ENCODE results near the gene OR5K2.

Gene OR5K2

DNA sequence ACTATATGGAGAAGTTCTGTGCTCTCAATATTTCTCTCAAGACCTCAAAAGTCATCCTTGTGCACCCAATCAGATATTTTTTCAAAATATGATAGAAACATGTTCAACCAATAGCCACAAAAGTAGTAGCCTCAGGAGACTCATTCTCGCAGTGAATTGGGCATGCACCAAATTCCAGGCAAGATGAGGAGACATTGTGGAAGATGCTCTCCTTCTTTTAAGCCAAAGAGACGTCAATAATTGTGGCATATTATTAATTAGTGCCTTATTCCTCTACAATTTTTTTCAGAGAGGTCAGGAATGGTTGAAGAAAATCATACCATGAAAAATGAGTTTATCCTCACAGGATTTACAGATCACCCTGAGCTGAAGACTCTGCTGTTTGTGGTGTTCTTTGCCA lies at the start of gene OR5K2:
Gene OR5K2 (plus strand): TSS at position 301 of the 400 bp plus-strand sequence. CDS start 0 bp downstream, at position 301.
- no peak for DNase-seq

DNA sequence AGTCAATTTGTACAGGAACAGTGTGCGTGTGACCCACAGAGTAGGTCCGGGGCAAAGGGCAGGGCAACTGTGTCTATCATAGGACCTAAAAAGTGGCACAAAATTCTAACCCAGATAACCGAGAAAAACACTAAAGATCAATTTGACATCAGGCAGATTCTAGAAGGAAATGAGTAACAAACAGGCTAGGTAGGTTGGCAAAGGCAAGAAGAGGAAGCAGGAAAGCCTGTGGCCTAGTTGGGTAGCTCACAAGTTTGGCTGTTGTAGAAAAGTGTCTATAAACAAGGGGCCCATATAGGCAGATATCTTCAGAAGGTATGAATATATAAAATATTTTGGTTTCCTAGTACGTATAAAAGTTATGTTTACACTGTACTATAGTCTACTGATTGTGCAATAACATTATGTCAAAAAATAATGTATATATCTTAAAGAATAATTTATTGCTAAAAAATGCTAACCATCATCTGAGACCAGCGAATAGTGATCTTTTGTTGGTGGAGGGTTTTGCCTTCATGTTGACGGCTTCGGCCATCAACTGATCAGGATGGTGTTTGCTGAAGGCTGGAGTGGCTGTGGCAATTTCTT lies 47.8 kb upstream of the OR5K2 start:
- DNase-seq = no peak

DNA sequence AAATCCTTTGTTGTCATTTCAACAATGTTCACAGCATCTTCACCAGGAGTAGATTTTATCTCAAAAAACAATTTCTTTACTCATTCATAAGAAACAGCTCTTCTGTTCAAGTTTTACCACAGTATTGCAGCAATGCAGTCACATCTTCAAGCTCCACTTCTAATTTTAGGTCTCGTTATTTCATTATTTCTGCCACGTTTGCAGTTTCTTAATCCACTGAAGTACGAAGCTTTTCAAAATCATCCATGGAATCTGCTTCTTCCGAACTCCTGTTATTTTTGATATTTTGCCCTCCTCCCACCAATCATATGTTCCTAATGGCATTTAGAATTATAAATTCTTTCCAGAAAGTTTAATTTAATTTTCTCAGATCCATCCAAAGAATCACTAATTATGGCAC lies 47.1 kb upstream of the OR5K2 start:
- DNase-seq = no peak

DNA sequence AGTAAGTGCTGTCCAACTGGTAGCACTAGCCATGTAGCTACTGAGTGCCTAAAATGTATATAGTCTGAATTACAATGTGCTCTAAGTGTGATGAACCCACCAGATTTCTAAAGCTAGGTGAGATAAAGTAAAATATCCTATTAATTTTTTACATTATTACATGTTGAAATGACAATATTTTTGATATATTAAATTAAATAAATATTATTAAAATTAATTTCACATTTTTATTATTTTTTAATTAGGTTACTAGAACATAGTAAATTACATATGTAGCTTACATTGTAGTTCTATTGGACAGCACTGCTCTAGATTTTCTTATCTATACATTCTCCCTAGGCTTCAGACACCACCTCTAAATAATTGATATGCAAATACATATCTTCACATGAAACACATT lies 43.7 kb upstream of the OR5K2 start:
- no peak for DNase-seq

DNA sequence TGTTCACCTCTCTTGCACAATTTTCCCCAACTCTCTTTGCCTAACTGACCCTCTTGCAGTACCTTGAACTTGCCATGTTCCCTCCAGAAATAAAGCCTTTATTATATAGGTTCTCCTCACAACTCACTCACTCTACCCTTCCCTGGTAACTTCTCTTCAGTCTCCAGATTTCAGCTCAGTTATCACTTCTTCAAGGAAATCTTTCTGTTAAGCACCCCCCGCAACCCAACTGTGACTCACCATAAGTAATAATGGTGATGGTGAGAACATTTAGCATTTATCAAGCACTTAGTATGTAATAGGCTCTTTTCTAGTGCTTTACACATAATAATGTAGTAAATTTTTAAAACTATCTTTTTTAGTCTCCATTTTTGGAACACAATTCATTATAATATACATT lies 42.6 kb upstream of the OR5K2 start:
- no peak for DNase-seq

DNA sequence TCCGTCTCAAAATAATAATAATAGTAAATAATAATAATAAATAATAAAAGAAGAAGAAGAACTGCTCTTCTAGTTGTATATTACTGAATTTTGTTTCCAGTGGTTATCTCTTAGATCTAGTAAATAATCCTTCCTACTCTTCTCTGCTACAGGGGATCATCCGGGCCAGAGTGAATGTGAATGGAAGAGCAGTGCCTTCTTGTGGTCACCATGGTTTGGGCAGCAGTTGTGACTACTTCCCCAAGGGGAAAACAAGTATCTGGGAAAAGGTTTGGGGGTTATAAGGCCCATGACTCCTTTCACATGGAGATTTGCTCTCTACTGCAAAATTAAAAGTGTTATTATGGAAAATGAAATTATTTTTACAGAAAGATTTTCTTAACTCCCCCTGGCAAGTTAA lies 39.9 kb upstream of the OR5K2 start:
- DNase-seq = no peak

DNA sequence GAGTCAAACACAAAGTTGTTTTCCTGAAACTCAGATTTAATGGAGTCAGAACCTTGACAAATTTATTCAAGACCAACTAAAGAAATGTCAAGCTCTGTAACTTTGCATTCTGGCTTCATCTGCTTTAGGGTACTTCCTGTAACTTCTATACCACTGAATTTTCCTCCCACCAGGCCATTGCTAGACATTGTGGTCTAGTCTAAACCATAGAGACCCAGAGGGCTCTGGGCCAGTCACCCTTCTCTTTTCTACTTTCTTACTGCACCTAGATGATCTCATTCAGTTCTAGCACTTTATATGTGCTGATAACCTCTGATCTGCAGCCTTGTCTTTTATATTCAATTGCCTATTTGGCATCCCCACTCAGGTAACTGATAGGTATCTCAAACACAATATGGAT lies 37.3 kb upstream of the OR5K2 start:
- no peak for DNase-seq

DNA sequence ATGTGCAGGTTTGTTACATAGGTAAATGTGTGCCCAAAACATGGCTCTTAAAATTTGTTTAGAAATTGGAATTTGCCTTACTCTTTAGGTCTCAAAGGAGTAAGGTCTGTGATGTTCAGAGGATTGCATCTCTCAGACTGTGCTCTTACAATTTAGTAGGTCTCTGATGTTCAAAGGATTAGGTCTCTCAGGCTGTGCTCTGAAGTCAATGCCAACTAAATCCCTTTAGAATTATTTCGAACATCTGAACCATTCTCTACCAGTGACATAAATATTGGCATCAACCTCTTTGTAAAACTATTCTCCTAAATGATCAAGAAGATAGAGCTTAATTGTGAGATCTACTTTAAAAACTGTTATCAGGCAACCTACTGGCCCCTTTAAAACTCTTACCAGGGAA lies 34.6 kb upstream of the OR5K2 start, which contains the start of gene OR5K1:
Gene OR5K1 (plus strand): TSS at position 301 of the 400 bp plus-strand sequence. CDS start 6,376 bp downstream, outside the sequence.
- no peak for DNase-seq

DNA sequence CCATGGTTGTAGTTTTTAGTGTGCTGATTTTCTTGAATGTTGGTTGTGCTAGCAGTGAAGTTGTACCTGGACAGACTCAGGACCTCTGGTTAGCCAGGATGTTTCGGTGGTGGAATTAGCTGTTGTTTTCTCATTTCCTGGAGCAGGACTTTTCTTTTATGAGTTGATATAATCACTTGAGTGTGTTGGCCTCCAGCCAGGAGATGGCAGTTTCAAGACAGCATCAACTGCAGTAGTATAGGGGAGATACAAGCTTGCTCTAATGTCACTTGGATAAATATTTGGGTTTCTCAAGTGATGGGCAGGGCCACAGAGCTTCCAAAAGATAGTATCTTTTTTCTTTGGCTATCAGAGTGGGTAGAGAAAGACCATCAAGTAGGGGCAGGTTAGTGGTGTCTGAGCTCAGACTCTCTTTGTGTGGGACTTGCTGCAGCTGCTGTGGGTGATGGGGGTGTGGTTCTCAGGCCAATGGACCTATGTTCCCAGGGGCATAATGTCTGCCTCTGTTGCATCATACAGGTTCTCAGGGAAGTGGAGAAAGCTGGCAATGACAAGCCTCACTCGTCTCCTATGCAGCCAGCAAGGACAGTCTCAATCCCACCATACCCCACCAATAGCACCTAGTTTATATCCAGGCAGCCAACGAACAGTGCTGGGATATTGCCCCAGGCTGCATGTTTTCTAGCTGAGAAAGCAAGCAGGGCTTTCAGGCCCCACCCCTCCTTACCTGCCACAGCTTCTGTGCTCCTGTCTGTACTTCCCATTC lies 14.6 kb upstream of the OR5K2 start:
- DNase-seq = no peak

DNA sequence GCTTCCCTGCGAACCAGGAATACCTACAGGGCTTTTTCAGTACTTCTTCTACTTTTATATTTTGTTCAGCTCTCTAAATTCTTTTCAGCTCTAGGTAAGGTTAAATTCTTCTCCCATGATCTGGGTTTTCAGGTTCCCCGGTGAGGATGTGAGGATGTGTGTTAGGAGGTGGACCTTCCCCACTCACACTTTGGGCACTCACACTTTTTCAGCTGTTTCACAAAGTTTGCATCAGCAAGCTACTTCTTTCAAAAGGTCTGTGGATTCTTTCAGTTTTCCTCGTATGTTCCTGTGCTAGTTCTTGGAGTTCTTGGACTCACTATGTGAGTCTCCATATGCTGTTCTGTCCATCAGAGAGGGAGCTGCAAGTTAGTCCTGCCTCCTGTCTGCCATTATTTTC lies 13.9 kb upstream of the OR5K2 start:
- DNase-seq = no peak

DNA sequence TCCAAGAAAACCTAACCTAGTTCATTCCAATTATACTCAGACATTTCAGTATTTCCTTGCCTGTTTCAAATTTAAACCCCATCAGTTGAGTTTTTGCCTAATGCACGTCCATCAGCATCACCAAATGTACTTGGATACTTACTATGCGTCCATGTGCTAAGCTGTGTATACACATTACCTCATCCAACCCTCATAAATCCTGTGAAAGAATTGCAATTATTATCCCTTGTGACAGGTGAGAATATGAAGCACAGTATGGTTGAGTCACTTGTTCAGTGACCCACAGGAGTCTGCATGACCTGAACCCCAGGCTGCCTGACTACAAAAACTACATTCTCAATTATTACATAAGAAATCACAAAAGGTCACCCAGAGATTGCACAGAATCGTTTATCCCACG lies 2.5 kb downstream of the OR5K2 start:
- no peak for DNase-seq

DNA sequence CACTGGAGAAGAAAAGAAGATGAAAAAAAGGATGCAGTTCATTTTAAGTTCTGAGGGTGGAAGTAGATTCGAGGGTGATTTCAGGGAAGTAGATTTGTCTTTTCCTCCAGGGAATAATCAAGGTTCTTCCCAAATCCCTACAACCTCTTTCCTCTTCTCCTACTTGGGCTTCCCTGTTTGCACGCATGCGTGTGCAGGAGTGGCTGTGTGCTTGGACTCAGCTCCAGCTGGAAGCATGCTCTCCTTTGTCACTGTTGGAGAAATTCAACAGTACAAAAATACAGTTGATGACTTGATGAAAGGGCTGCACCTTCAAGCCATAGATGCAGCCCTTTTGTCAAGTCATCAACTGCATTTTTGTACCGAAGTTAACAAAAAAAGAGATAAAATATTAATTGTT lies 3.8 kb downstream of the OR5K2 start:
- DNase-seq = no peak

DNA sequence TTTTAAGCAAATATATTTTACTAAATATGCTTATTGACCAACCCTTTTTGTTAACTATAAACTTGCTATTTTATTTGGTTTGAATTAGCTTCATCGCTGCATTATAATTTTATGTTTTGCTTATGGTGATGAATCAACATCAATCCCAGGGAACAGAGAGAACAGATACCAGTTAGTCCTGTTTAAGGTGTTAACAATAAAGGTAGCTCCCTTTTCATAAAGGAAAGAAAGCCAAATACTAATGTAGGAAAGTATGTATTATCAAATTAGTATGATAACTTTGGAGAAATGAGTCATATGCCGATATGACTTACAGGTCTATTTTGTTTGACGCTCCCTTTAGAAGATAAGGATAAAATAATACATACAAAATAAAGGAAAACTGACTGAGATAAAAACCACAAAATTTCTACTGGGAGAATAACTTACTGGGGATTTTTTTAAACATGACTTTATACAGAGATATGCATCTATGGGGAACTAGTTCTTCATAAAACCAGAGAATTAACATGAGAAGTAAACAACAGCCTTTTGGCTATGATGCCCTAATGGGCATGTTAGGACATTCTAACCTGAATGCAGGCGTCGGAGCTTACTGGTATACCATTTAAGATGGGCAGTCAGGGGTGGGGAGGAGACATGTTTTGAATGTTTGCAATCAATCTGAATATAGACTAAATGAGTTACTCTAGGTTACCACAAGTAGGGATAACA lies 4.5 kb downstream of the OR5K2 start:
- no peak for DNase-seq

DNA sequence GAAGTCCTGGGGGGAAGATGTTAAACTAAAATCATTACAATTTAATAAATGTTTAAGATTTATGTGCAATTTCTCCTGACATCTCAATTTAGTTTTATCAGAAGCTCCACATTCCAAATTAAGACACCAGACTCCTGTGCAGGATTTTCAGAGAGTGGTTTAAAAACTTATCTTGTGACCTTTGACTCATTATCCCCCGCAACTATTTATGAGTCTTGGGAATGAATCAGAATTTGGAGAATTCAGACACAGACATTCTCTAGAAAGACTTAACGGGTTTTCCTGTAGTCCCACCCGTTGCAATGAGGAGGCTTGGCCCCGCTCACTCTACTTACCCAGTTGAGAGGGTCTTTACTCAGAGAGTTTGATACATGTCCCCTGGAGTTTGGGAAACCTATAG lies 7.1 kb downstream of the OR5K2 start:
- no peak for DNase-seq

DNA sequence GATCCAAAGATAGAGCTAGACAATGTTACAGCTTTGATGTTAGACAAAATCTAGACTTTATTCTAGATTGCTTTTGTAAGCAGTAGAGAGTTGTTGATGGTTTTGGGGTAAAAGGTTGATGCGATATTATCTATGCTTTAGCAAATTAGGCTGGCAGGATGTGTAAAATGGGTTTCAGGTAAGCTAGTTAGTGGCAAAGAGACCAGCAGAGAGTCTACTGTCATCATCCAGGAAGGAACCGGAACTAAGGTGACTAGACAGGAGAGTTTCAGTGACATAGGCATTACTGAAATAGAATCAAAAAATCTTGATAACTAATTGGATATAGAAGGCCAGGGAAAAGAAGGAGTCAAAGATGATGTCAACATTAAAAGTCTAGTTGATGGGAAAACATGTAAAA lies 11.1 kb downstream of the OR5K2 start:
- DNase-seq = no peak

DNA sequence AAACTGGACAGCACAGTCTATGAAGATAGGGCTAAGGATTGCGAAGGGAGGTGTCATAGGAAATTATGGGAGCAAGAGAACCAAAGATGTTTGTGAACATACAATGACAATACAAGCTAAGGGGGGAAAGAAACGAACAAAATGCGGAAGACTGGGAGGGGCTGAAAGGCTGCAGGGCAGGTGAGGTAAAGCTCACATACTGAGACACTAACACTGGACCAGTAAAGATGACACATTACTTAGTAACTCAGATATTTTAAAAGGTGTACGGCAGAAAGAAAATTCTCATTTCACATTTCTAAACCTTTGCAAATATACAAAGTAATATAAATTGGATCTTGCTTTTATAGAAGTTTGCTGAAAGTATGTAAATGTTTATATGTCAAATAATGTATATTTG lies 15.1 kb downstream of the OR5K2 start:
- no peak for DNase-seq

DNA sequence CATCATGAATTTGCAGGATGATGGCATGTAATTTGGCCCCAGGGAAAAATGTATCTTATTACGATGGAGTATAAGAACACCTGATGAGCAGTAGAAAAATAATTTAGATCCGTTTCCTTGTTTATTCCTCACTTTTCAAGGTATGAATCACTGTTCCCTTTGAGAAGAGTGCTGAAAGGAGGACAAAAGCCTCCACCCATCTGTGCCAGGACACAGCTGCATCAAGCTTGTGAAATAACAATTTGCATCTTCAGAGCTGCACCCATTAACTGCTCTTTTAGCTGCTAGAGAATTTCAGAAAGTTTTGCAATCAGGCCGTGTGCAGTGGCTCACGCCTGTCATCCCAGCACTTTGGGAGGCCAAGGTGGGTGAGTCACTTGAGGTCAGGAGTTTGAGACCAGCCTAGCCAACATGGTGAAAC lies 15.6 kb downstream of the OR5K2 start:
- DNase-seq = no peak

DNA sequence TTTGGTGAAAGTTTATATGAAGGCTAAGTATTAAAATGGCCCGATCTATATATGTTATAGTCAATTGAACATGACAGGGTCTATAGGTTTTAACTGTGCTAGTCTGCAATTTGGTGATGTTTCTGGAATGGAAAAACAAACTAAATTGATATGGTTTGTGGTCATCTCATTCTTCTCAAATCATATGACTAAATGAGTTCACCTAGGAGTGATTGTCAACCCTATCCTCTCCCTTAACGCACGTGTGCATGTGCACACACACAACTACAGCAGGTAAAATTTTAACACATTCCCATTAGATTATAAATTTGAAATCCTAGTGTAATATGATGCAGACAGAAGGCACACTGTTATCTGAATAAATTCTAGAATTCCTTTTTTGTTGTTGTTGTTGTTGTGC lies 16.3 kb downstream of the OR5K2 start:
- no peak for DNase-seq

DNA sequence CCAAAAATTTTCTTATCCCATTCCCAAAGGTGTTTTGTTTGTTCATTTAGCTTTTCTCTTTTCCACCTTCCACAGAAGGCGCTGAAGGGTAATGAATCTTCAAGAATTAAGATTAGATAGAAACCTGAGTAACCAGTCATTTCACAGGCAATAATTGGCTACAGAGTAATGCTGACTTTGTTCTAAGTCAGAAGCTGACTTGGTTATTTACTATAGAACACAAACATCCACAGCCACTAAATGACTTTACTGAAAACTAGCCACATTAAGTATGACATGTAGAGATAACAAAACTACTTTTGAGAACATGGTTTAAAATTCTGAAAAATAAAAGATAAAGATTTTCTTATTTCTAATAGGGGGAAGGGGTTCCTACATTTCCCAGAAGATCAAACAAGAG lies 17.5 kb downstream of the OR5K2 start:
- no peak for DNase-seq

DNA sequence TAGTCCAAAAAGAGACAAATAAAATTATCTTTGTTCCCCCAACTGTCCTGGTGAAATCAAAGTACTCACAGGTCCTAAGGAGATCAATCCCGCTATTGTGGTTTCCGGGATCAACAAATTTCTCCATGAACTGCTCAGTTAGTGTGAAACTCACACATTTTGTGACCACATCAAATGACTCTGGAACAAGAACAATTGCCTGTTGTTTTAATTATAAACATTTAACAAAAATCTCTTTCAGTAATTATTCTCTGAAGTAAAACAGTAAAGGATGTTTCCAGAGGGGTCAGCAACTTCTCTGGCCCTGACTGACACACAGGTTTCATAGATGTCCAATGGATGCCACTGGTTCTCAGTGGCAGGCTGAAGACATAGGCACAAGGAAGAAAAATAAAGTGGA lies 21.3 kb downstream of the OR5K2 start:
- DNase-seq = no peak

DNA sequence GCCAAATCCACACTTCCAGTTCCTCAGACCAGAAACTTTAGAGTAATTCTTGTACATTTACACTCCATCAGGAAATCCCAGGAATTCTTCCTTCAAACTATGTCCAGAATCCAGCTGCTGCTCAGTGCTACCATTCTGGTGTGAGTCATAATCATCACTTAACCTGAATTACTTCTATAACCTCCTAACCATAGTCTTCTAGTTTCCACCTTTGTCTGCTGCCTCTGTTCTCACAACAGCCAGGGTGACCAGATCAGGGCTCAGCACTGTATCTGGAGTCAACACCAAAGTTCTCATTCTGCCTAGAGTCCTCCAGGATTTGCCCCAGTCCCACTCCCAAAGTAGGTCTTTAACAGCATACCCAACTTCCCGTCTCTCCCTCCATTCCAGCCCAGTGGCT lies 21.9 kb downstream of the OR5K2 start:
- no peak for DNase-seq

DNA sequence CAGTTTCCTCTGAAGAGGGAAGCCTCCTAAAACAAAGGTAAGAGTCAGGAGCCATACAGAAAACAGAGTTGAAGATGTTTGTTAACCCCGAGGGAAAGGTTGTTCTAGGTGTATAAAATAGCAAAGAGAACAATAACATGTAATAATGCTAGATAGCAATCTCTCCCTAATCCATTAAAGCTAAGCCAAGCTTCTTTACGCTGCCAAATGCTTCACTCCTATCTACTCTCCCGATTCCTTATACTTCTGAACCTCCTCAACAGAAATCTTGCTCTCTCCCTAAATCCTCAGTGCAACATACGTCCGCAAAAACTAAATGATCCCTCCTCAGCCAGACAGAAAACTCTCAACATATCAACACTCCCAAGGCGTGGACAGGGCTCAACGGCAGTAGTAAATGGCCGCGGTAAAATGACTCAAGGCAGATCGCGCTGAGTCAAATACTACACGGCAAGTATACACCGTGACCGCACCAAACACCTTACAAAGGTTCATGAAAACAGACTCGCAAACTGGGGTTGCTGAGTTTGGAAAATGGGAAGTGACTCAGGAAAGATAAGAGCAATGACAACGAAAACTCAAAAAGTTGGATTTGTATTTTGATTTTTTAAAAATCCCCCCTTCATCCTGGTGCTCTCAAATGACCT lies 24.5 kb downstream of the OR5K2 start:
- peak; percentile 43 for DNase-seq

DNA sequence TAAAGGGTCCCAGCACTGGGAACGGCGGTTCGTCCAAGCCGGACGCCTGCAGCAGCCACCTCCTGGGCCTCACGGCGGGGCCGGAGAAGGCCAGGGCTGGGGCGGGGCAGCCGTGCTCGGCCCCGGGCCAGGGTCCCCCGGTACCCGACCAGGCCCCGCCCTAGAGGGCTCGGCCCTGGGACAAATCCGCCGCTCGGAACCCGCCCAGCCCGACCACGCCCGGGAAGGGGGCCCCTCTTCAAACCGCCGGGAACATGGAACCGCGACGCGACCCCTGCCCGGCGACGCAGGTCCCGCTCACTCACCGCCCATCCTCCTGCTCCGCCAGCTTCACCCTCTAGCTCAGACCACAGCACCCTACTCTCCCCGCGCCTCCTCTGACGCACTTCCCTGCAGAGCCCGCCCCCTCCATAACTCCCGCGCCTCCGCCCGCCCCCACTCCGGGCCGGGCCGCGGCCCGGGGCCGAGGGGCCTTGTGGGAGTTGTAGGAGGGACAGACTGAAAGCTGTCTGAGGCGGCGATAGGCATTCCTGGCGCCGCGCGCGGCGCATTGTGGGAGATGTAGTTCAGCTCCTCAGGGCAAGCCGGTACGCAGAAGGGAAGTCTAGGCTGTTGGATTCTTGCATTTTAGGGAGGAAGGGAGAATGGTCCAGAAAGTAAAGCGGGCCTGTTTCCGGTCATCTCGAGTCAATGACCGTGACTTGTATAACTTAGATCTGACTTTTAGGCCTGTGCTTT lies 25.2 kb downstream of the OR5K2 start, which contains the start of gene CLDND1:
Gene CLDND1 (minus strand): TSS at position 359 of the 738 bp plus-strand sequence. CDS start 1,478 bp downstream, outside the sequence.
- peak; percentile 90 for DNase-seq

Measured in COR-L47 (cell line).